Hematopoietic multipotent progenitor cell treated with erythropoietin and hydrocortisone succinate and interleukin-3 and kit ligand, for 6 days (in vitro differentiated cells): ENCODE results near the gene XYLT1.

Source experiments
- DNase-seq: peaks from one replicate; pipeline ENCODE4 v3.0.0-alpha.2; 2015

Gene XYLT1

GRCh38 chr16:17223576-17223975 is 247.2 kb downstream of the XYLT1 start:
- no peak for DNase-seq

DNA sequence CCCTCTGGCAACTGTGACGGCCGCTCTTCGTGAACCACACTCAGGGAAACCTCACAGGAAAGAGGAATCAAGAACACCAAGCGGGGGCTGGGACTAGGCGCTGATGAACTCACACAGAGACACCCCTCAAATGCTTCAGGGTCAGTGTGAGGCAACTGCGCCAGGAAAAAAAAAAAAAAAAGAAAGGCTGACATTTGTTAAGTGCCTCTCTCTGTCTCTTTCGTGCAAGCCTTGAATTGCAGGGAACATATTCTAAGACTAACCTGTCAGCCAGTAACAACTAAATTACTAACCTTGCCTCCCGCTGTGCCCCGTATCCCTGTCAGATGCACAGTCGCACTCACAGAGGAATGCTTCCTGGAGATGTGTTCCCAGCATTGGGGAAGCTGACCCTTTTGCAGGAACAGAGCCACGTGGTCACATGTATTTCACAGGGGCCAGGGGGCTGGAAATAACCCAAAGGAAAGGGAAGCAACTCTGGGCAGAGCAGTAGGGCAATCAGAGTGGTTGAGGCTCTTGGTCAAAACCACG is 247.8 kb downstream of the XYLT1 start:
- DNase-seq, result peak; percentile 25

GRCh38 chr16:17219991-17220390 is 250.8 kb downstream of the XYLT1 start:
- no peak for DNase-seq

GRCh38 chr16:17215936-17216335 is 254.8 kb downstream of the XYLT1 start:
- no peak for DNase-seq

DNA sequence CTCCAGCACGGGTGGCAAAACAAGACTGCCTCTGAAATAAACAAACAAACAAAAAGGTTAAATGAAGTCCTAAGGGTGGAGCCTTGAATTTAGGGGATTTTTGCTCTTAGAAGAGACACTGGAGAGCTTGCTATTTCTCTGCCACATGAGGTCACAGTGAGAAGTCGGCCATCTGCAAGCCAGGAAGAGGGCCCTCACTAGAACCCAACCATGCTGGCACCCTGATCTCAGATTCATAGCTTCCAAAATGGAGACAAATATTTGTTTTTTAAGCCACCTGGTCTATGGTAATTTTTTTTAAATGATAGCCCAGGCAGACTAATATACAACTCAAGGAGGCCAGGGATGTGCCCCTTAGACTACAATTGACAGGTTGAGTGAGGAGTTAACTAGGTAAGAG is 255.5 kb downstream of the XYLT1 start:
- DNase-seq, result no peak

DNA sequence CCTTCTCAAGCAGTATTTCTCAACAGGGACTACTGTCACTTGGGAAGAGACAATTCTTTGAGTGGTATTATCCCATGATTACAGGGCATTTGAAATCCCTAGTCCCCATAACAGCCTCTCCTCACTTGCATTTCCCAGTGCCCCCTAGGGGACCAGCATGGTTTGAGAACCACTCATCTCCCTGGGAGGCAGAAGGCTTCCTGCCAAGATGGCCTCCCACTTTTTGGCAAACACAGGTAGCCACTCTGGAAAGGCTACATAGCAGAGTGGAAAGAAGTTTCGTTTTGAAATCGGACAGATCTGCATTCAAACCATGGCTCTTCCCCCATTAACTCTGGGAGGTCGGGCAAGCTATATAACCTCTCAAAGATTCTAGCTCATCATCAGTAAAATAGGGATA is 256.8 kb downstream of the XYLT1 start:
- no peak for DNase-seq

- DNase-seq, result no peak
These were observed 257.7 kb downstream of the XYLT1 start for GRCh38 chr16:17213025-17213424.

GRCh38 chr16:17212606-17213005 is 258.2 kb downstream of the XYLT1 start:
- no peak for DNase-seq

GRCh38 chr16:17211797-17212196 is 259.0 kb downstream of the XYLT1 start:
- DNase-seq, result peak; percentile 54

GRCh38 chr16:17206712-17207111 is 264.0 kb downstream of the XYLT1 start:
- DNase-seq, result no peak

DNA sequence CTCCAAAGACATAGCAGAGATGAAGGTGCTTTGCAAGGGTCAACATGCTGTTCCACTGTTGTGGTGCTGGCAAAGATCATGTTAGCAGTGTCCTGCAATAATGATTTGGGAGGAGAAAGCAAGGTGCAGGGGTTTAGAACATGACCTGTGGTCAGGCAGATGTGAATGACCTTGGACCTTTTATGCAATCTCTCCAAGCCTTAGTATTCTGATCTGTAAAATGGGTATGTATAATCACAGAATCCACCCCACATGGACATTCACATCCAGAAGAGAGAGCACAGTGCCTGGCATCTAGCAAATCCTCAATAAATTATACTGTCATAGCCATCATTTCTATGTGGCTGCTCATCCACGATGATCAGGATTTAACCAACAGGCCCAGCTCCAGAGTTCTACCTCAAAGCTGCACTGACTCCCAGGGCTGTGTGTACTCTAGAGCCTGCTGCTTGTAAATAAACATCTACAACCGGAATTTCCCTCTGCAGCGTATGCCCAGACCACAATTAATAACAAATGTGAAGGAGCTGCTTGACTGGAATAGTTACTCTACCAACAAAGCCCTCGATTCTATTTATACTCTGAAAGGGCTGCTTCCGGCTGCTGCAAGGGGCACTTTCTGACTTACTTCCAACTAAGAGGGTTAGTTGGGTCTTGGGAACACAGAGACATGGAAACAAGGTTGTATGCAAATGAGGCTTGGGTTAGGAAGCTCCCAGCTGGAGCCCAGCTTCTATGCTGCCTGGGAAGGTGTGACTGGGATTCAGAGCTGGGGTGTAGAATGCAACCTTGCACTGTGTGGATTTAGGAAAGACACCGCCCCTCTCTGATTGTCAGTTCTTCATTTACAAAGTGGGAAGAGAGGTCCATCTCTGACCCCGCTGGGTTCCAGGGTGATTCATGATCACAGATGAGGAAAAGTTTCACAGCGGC is 265.2 kb downstream of the XYLT1 start:
- DNase-seq, result no peak

- no peak for DNase-seq
These were observed 266.1 kb downstream of the XYLT1 start for GRCh38 chr16:17204644-17205043.

- no peak for DNase-seq
These were observed 266.6 kb downstream of the XYLT1 start for GRCh38 chr16:17204206-17204605.

DNA sequence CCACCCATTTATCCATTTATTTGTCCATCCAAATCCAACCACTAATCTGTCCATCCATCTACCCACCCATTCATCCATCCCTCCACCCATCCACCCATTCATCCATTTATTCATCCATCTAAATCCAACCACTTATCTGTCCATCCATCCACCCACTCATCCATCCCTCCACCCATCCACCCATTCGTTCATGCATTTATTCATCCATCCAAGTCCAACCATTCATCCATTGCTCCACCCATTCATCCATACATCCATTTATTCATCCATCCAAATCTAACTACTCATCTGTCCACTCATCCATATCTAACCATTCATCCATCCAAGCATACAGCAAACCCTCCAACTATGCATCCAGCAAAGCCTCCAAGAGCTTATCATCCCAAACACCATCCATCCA is 267.3 kb downstream of the XYLT1 start:
- DNase-seq, result no peak

DNA sequence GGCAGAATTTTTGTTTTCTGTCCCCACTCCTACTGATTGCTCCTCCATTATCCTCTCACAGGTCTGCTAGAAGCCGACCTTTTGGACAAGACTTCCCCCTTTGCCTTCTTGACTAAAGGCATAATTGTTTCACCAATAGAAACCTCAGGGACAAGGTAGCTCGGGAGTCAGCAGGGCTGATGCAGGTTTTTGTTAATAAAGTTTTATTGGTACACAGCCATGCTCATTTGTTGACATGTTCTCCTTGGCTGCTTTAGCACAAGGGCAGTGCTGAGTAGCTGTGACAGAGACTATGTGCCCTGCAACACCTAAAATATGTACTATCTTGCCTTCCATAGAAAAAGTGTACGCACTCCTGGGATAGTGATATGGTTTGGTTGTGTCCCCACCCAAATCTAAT is 271.6 kb downstream of the XYLT1 start:
- no peak for DNase-seq

DNA sequence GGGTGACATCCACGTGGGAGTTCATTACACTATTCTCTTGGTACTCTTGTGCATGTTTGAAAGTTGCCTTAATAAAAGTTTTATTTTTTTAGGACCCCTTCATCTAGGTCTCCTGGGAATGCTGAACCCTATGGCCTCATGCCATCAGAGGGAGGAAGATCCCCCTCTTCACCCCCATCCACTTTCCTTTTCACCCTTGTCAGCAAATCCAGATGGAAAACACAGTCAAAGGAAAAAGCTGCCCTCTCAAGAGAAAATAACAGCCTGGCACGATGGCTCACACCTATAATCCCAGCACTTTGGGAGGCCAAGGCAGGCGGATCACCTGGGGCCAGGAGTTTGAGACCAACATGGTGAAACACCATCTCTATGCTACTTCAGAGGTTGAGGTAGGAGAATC is 274.2 kb downstream of the XYLT1 start:
- DNase-seq, result no peak

GRCh38 chr16:17194190-17194780 is 276.5 kb downstream of the XYLT1 start:
- DNase-seq, result peak; percentile 69

- DNase-seq, result no peak
These were observed 277.1 kb downstream of the XYLT1 start for GRCh38 chr16:17193566-17194100.

- DNase-seq, result no peak
These were observed 286.7 kb downstream of the XYLT1 start for GRCh38 chr16:17184026-17184425.

- DNase-seq, result peak; percentile 23
These were observed 292.5 kb downstream of the XYLT1 start for GRCh38 chr16:17177959-17178905.

DNA sequence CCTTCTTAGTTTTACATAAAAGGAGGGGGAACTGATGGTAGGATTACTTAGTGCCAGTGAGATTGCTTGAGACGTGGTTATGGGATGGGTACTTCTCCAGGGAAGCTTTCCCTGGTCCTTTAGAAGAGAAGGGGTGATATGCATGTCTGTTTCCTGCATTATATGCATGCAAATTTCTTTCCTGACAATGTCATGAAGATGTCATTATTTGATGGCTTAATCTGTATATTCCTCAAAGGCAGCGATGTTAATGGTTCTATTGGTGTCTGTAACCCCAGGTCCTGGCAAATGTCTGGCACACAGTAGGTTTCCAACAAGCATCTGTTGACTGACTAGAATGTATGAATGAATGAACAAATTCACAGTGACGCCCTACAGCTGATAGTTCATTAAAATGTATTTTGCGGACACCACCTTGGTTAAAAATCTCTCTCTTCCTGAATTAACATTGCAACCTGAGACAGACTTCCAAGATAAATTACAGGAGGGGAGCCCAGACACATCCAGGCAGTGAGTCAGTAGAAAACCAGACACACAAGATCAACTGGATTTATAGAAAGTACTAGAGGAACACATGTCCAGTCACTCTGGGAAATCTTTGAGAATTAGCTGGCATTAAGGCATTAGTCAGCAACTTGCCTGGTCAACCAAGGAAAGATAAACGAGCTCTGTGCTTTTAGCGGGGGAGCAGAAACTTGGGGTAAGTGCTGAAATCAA is 293.4 kb downstream of the XYLT1 start:
- DNase-seq, result no peak

GRCh38 chr16:17176199-17176598 is 294.6 kb downstream of the XYLT1 start:
- no peak for DNase-seq
